ELF-1 (cell line): ENCODE results near the gene HDAC9.

Source experiments
- DNase-seq: peaks from one replicate; pipeline ENCODE4 v3.0.0-alpha.2; 2016; ENCODE audit warnings: low read depth, low spot score

HDAC9 gene

DNA sequence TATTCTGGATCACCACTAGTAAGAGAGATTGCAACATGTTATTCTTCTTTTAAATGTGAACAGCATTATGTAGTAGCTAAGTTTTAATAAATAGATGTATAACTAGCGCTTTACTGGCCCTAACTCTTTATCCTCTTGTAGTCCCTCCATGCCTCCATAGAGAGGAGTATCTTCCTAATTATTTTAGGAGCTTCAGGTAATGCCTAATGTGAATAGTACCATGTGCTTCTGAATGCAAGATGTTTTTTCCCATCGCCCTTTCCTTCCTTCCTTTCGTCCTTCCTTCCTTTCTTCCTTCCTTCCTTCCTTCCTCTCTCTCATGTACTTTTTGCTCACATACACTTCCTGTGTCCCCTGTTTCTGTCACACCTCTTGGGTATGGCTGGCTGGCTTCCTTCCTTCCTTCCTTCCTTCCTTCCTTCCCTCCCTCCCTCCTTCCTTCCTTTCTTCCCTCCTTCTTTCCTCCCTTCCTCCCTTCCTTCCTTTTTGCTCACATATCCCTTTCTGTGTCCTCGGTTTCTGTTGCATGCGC is 290.7 kb downstream of the HDAC9 start:
- no peak for DNase-seq

DNA sequence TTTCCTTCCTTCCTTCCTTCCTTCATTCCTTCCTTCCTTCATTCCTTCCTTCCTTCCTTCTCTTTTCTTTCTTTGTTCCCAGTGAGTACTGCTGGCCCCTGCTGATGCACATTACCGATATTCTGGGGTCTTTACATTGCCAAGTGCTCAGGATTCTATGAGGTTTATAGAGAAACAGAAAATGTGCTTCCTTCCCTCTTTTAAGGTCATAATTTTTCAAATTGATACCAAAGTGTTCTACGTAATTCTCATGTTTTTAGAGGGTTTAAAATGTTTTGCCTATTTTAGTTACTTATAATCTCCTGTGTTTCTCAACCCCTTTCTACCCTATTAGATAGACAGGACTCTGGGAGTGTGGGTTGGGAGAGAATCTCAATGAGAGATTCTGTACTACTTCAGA is 291.2 kb downstream of the HDAC9 start:
- no peak for DNase-seq

DNA sequence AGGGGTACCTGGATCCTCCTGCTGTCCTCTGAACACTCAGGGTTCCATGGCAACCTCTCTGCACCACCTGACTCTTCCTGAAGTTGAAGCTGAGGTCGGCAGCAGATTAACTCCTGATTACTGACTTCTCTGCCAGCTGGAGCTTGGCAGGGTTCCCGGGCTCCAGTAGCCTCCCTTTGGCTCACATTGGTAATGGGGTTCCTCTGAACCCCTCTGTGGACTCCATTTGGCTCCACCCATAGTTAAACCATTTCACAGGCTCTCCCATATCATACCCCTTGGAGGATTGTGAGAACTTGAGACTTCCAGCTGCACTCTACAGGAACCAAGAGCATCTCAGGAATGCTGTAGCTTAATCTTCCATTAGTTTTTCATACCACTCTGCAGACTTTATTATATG is 292.5 kb downstream of the HDAC9 start:
- no peak for DNase-seq

DNA sequence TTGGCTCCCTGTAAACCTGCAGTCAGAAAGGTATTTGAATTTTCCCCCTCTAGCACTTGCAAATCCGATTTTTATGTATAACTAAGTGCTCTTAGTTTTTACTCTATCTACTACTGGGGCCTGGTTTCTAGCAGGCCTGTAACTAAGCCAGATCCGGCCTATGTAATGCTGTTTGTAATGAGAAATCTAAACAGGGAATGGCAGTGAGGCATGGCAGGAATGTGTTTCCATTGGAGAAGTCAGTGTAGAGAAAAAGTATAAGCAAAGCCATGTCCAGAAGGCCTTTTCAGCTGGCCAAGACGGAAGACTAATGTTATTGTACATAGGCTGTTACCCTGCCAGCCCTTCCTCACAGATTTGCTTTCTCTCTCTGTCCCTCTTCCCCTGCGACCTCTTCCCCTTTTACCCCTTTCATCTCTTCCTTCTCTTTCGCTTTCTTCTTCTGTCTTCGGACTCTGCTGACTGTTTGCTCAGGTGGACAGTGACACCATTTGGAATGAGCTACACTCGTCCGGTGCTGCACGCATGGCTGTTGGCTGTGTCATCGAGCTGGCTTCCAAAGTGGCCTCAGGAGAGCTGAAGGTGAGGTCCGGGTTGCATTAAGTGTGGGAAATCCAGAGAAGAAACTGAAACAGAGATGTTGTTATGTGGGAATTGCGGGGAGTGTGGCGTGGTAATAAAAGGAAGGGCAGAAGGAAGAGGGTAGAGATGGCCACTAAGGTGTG is 297.5 kb downstream of the HDAC9 start:
- DNase-seq: peak; percentile 7

DNA sequence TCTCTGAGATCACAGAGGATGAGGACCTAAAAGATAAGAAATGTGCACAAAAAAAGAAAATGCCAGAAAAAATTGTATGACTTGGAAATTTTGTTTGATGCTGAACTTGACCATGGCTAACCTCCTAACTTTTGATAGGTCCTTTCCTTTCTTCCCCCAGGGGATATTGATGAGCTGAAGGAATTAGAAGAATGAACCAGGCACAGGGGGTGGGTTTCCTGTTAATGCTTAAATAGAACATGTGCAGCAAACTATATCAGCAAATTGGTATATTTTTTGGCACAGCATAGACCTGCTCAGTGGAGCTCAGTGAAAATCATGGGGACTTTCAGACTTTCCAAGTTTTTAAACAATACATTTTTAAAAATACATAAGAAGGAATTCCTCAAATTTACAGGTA is 300.7 kb downstream of the HDAC9 start:
- no peak for DNase-seq

DNA sequence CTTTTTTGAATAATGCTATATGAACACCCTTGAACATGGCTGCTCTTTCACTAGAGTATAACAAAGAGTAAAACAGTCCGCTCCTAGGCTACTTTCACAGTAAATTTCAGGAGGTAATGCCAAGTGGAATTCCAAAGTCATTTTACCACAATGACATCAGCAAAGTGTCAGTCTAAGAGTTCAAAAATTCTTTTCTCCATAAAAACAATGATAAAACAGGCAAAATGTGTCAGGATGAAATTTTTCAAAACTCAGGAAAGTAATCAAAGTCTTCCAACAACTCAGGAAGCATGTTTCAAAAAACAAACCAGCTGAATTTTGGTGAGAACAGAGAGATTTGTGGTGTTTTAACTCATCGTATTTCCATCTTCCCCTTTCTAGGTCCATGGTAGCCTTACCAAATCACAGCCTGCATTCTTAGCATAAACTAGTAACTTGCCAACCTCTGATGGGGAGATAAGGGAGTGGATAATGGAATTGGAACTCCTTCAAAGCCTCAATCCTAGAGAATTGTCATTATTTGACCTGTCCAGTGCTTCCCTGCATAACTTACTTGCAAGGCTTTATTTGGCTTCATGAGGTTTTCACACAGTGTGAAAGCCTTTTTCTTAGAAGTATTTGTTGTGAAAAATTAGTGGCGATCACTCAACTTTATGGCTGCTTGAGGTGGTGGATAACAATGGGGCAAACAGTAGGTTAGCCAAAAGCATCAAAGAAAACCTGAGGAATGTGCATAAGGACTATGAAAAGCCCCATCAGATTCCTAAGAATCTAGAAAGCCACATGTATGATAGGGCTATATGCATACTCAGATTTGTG is 302.7 kb downstream of the HDAC9 start:
- no peak for DNase-seq

DNA sequence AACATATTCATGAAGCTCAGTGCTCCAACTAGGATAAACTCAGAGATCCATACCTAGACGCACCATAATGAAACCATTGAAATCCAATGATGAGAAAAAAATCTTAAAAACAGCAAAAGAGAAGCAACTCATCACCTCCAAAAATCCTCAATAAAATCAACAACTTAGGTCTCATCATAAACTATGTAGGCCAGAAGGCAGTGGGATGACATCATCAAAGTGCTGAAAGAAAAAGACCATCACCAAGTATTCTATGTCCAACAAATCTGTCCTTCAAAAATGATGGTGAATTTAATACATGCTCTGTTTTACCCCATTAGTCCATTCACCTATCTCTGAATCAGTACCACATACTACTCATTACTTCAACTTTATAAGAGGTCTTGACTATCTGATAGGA is 304.4 kb downstream of the HDAC9 start:
- no peak for DNase-seq

DNA sequence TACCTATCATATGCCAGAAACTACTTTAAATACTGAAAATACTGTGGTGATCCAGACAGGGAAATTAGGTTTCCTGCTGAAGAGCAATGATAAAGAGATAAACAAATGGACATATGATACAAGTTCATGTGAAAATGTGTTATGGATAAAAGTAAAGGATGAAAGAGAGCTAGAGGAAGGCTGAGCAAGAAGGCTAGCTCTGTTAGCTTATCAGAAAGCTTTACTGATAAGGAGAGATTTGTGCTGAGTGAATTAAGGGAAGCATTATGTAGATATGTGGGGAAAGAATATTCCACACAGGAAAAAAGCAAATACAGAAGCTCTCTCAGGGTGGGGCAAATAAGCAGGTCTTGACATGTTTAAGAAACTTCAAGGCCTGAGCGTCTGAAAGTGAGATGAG is 308.4 kb downstream of the HDAC9 start:
- DNase-seq: no peak

DNA sequence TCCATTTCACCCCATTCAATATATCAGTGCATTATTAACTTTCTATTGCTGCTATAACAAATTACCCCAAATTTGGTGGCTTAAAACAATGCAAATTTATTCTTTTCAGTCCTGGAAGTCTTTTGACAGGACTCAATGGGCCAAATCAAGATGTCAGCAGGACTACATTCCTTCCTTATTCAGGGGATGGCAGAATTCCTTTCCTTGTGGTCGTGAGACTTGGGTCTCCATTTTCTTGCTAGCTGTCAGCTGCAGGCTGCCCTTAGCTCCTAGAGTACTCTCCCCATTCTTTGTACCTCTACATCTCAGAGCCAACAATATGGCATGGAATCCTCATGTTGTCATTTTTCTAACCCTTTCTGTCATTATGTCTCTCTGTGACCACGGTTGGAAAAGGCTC is 310.6 kb downstream of the HDAC9 start:
- DNase-seq: no peak

DNA sequence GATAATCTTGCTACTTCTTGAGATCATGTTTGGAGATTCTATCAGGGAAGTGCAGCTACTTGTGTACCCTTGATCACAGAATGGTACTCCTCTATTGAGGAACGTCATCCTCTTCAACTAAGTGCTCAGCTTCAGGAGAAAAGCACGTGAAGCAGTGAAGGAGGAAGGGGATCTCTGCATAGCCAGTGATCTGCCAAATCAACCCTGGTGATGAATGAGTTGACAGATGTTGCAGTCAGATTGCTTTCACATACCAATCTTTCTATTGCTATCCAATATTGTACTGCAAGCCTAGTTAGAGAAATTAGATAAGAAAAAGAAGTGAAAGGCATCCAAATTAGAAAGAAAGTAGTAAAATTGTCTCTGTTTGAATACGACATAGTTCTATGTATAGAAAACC is 312.5 kb downstream of the HDAC9 start:
- no peak for DNase-seq

DNA sequence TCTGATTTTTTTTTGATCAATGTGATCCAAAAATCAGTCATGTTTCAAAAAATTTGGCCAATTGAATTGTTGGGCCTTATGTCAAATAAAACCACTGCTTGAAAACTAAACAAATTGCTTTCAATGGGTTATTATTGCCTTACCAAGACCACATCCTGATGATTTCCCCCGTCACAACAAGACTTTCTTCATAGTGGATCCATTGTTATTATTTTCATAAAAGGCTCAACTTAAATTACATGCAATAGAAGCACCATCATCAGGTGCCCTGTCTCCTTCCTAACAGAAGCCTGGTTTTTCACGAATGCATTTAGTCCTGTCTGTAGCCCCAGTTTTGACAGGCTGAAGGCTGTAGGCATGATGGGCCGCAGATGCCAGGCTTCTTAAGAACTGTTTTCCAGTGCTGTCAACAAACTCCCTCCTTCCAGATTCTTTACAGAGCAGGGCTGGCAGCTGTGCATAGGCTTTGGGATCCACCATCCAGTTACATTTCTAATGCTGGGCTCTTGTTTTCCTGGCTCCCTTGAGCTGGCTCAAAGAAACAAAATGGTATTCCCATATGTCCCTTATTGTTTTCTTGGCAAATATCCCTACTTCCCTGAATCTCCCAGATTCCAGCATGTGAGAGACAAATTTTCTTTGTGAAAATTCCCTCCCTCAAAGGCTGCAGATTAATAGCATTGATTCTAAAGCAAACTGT is 319.9 kb downstream of the HDAC9 start:
- DNase-seq: no peak

DNA sequence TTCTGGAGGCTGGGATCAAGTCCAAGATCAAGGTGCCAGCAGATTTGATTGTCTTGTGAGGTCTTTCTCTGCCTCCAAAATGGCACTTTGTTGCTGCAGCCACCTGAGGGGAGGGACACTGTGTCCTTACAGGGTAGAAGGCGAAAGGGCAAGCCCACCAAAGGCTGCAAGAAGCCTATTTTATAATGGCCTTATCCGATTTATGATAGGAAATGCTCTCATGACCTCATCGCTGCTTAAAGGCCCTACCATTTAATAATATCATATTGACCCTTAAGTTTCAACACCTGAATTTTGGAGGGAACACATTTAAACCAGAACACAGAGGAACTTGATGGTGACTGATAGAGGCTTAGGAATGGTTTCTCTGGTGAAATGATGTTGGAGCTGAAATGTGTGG is 325.4 kb downstream of the HDAC9 start:
- no peak for DNase-seq

DNA sequence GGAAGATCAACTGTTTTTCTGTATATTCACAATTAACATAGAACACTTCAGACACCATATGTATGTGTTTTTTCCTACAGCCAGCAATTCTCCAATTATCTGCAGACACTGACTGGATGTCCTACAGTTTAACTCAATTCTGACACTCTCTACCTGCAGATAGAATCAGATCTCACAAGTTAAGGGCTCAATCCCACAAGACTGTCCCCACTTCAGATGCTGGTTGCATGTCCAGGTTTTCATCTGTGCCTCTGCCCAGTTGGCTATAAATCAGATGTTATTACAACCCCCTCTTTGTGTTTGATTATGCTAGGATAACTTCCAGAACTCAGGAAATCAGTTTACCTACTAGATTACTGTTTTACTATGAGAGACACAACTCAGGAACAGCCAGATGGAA is 326.0 kb downstream of the HDAC9 start:
- DNase-seq: no peak

DNA sequence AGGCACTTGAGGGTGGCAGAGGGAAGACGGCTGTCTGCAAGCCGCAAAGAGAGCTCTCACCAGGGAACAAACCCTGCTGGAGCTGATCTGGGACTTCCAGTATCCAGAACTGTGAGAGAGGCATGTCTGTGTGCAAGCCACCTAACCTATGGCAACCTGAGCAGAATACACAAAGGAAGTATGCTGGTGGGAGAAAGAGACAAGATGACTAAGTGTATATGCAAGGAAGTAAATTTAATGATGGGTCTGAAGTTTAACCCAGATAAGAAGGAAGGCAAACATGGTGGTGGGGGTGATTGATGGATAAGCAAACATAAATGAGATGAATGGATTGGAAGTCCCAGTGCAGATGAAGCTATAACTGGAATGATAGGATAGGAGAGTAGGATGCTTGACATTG is 328.6 kb downstream of the HDAC9 start:
- no peak for DNase-seq

DNA sequence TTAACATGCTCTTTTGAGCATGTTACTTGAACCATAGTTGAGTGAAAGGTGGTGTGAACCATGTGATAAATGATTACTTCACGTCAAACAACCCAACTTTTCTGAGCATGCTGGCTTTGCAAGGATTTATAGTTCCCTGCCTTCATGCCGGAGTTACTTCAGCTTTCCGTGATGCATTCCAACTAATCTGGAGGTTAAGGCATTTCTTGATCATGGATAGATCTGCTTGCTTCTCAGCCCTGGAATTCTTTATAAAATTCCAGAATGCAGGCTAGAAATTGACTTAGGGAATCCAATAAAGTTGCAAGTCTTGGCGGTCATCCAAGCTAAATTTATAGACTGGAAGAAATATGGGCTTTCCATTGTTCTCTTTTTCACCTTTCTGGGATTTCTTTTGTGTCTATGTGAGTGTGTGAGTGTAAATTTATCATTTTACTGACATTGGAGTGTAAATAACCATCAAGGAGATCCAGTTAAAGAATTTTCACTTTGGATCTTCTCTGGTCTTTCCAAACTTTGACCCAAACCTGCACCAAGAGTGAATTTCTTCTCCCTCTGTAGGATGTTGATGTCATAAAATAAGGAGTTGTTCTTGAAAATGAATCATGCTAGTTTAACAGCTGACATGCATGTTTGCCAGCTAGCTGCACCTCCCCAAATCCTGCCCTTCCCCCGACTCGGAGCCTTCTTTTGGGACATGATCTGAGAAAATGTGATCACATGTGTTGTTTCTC is 332.9 kb downstream of the HDAC9 start:
- no peak for DNase-seq

DNA sequence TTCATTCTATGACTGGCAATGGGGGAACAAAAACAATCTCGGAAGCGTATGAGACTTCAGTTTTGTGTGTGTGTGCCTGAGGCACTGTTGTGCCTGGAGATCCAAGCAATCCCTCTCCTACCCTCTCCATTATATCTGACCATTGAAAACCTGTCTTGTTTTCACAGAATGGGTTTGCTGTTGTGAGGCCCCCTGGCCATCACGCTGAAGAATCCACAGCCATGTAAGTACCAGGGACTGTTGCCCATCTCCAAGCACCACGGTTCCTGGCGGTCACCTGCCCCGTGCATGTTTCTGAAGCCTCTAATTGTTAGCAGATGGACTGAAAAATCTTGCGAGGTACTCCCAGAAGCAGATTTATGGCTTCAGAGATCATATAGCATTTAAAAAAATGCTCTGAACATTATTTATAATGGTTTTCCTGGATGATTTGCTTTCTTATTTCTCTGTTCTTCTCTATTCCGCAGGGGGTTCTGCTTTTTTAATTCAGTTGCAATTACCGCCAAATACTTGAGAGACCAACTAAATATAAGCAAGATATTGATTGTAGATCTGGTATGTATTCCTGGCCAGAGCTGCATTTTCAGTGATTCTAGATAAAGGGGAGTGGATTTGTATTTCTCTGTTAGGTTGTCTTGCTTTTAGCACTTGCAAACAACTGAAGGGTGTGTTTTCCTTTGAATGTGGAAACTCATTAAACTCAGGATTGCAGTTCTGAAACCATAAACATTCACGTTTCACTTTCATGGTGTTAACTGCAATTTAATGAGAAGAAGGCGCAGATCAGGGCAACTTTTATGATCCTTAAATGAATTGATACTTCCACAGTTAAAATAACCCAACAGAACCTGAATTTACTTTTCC is 333.7 kb downstream of the HDAC9 start:
- DNase-seq: no peak

DNA sequence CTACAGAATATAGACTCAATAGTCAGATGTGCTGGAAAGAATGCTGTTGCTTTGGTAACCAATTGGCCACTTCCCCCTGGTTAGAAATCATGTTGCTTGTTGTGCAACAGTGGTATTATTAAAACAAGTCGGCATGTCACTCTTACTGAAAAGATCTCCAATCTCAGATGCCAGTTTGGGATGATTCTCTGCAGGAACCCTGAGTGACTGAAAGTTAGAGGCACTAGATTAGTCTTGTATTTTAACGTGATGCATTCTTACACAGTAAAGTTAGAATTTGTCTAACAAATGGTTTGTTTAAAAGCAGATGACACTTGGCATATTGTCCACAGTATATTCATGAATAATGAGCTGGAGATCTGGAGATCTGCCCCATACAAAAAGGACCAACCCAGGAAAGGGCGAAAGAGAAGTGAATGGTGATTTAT is 334.3 kb downstream of the HDAC9 start:
- DNase-seq: no peak

DNA sequence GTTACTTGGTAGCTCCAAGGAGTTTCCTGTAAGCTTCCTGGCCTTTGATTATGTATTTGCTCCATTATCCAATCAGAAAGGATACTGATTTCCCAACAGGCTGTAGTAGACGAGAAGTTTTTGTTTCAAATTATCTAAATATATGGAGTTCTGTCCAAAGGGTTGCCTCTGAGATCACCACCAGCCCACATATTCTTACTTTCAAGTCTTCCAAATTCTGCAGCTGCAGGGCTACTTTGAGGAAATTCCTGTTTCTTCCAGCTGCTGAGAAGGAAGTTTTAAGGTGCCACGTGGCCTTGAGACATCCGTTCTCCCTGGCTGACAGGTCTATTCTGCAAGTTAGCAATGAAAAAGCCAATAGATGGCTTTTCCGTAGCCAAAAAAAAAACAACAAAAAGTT is 335.9 kb downstream of the HDAC9 start:
- DNase-seq: no peak

DNA sequence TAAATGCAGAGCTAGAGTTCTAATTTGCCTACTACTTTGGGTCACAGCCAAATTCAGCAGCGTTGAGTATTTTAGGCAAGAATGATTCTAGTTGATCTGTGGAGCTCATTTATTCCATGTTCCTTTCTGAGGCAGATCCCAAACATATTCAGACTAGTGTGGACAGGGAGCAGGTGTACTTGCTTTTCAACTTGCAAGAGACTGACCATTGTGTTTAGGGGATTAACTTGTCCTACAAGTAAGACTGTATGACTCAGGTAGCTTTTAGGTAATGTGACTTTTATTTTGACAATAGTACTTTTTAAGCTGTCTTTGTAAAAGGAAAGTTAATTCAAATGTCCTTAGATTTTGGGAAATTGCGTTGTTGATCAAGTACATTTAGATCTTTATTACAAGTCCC is 336.4 kb downstream of the HDAC9 start:
- no peak for DNase-seq

DNA sequence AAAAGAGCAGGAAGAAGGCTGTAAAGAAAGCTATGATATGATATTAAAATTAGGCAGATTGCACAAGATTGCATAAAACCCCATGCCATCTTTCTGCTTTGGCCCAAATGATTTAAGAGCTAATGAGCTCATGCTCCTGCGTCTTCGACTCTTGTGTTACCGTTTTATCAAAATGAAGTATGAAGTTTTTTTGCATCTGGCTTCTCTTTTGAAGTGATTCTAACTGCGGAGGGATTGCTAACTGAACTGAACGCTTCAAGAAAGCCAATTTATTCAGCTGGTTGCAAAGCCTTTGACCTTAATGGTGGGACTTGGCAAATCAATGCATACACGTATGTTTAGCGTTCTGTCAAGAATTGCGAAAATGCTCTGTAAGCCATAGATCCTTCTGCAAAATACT is 339.0 kb downstream of the HDAC9 start:
- no peak for DNase-seq
